HEK293 (cell line): ENCODE data around the gene HOXB9.

ENCODE experiments used
- GLI4 ChIP-seq: fragments of 450-650 bp; formaldehyde crosslinking; IDR thresholded peaks from 2 replicates; pipeline ENCODE4 v1.5.1; 2016; ENCODE audit warnings: missing biosample characterization, missing genetic modification characterization
- HOXA7 ChIP-seq: sonication (generic); formaldehyde crosslinking; IDR thresholded peaks from 2 replicates; pipeline ENCODE4 v1.8.1; 2022; ENCODE audit warnings: missing genetic modification reagents, borderline replicate concordance
- KLF1 ChIP-seq: fragments of 450-650 bp; formaldehyde crosslinking; IDR thresholded peaks from 2 replicates; pipeline ENCODE4 v1.5.1; 2016; ENCODE audit warnings: missing biosample characterization, missing genetic modification characterization
- ZIC2 ChIP-seq: fragments of 450-650 bp; formaldehyde crosslinking; IDR thresholded peaks from 2 replicates; pipeline ENCODE4 v1.5.1; 2016; ENCODE audit warnings: missing biosample characterization, missing genetic modification characterization
- ZNF2 ChIP-seq: fragments of 450-650 bp; formaldehyde crosslinking; IDR thresholded peaks from 2 replicates; pipeline ENCODE4 v1.5.1; 2016; ENCODE audit warnings: missing biosample characterization, missing genetic modification characterization
- ZNF211 ChIP-seq: fragments of 450-650 bp; formaldehyde crosslinking; IDR thresholded peaks from 2 replicates; pipeline ENCODE4 v1.5.1; 2016; ENCODE audit warnings: low read depth, missing biosample characterization, missing genetic modification characterization
- ZNF521 ChIP-seq: fragments of 450-650 bp; formaldehyde crosslinking; IDR thresholded peaks from 2 replicates; pipeline ENCODE4 v1.5.1; 2017; ENCODE audit warnings: missing biosample characterization, mild to moderate bottlenecking, missing genetic modification characterization
- ZNF529 ChIP-seq: fragments of 450-650 bp; formaldehyde crosslinking; IDR thresholded peaks from 2 replicates; pipeline ENCODE4 v1.5.1; 2017; ENCODE audit warnings: missing genetic modification characterization, missing biosample characterization; ENCODE audit not compliant: insufficient replicate concordance
- ZNF560 ChIP-seq: fragments of 450-650 bp; formaldehyde crosslinking; IDR thresholded peaks from 2 replicates; pipeline ENCODE4 v1.5.1; 2017; ENCODE audit warnings: missing biosample characterization, missing genetic modification characterization, borderline replicate concordance
- ZNF561 ChIP-seq: fragments of 450-650 bp; IDR thresholded peaks from 2 replicates; pipeline ENCODE4 v1.5.1; 2018; ENCODE audit warnings: missing biosample characterization, missing genetic modification characterization, borderline replicate concordance
- ZNF623 ChIP-seq: fragments of 450-650 bp; formaldehyde crosslinking; IDR thresholded peaks from 2 replicates; pipeline ENCODE4 v1.5.1; 2016; ENCODE audit warnings: missing biosample characterization, missing genetic modification characterization
- ZNF768 ChIP-seq: fragments of 450-650 bp; formaldehyde crosslinking; IDR thresholded peaks from 2 replicates; pipeline ENCODE4 v1.5.1; 2018; ENCODE audit warnings: missing biosample characterization, mild to moderate bottlenecking, missing genetic modification characterization
- ZSCAN23 ChIP-seq: fragments of 450-650 bp; formaldehyde crosslinking; IDR thresholded peaks from 2 replicates; pipeline ENCODE4 v1.5.1; 2016; ENCODE audit warnings: missing biosample characterization, missing genetic modification characterization
- TF ChIP-seq, protein P1 (sequence below): fragments of 450-650 bp; formaldehyde crosslinking; IDR thresholded peaks from 2 replicates; pipeline ENCODE4 v1.5.1; 2016; ENCODE audit warnings: missing biosample characterization, missing genetic modification characterization
- TF ChIP-seq, protein P2 (sequence below): fragments of 450-650 bp; formaldehyde crosslinking; IDR thresholded peaks from 2 replicates; pipeline ENCODE4 v1.5.1; 2016; ENCODE audit warnings: missing biosample characterization, missing genetic modification characterization, borderline replicate concordance
- TF ChIP-seq, protein P3 (sequence below): fragments of 450-650 bp; formaldehyde crosslinking; IDR thresholded peaks from 2 replicates; pipeline ENCODE4 v1.5.1; 2016; ENCODE audit warnings: missing biosample characterization, missing genetic modification characterization
- TF ChIP-seq, protein P4 (sequence below): fragments of 450-650 bp; formaldehyde crosslinking; IDR thresholded peaks from 2 replicates; pipeline ENCODE4 v1.5.1; 2016; ENCODE audit warnings: missing biosample characterization, missing genetic modification characterization
- TF ChIP-seq, protein P5 (sequence below): fragments of 450-650 bp; formaldehyde crosslinking; IDR thresholded peaks from 2 replicates; pipeline ENCODE4 v1.5.1; 2017; ENCODE audit warnings: missing biosample characterization, missing genetic modification characterization
- TF ChIP-seq, protein P6 (sequence below): fragments of 450-650 bp; formaldehyde crosslinking; IDR thresholded peaks from 2 replicates; pipeline ENCODE4 v1.5.1; 2017; ENCODE audit warnings: missing biosample characterization, missing genetic modification characterization
- TF ChIP-seq, protein P7 (sequence below): fragments of 450-650 bp; formaldehyde crosslinking; IDR thresholded peaks from 2 replicates; pipeline ENCODE4 v1.5.1; 2016; ENCODE audit warnings: missing biosample characterization, missing genetic modification characterization
- TF ChIP-seq, protein P8 (sequence below): fragments of 450-650 bp; formaldehyde crosslinking; IDR thresholded peaks from 2 replicates; pipeline ENCODE4 v1.5.1; 2017; ENCODE audit warnings: missing biosample characterization, missing genetic modification characterization
- TF ChIP-seq, protein P9 (sequence below): fragments of 450-650 bp; formaldehyde crosslinking; IDR thresholded peaks from 2 replicates; pipeline ENCODE4 v1.5.1; 2016; ENCODE audit warnings: missing biosample characterization, missing genetic modification characterization
- TF ChIP-seq, protein P10 (sequence below): fragments of 450-650 bp; formaldehyde crosslinking; IDR thresholded peaks from 2 replicates; pipeline ENCODE4 v1.5.1; 2016; ENCODE audit warnings: missing biosample characterization, missing genetic modification characterization

Gene HOXB9

DNA sequence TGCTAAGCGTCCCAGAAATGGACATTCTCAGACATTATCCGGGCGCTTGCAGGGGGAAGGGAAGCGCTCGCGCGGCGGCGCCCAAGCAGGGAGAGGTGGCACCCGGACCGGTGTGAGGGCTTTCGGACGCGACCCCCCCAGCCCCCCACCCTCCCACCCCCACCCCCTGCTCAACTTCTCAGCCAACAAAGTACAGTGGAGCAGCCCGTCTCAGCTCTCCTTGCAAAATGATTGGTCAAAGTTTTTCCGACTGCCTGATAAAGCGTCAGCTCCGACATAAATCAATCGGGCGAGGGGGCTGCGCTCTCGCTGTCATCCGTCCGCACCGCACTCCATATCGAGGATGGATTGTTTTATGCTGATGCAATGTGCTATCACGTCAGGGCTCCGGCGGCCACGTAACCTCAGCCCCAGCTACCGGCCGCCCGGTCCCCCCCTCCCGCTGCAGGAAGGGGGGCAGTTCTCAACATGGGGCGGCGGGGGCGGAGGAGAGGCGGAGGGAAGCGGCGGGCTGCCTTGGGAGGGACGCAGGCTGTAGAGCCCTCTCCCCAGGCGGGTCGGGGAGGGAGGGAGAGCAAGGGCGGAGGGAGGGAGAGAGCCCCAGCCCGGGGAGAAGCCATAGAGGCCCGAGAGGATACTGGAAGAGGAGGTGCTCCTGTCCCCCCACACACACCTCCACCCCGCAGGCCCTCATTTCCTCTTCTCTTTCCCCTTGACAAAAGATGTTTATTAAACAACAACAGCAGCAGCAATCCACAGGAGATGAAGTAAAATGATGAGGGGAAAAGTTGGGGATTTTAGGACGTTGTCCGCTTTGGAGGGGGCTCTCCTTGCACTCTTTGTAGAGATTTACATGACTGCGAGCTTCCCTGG is at the start of gene HOXB9 (continued):
- no peak for TF ChIP-seq ZNF521
- peak; percentile 88 for TF ChIP-seq ZNF561
- TF ChIP-seq, protein P1, sequence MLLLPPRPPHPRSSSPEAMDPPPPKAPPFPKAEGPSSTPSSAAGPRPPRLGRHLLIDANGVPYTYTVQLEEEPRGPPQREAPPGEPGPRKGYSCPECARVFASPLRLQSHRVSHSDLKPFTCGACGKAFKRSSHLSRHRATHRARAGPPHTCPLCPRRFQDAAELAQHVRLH, result peak; percentile 52; the same call in 1 of the 2 replicates
- no peak for TF ChIP-seq ZNF768 (tag by site-specific recombination)
- TF ChIP-seq, protein P2, sequence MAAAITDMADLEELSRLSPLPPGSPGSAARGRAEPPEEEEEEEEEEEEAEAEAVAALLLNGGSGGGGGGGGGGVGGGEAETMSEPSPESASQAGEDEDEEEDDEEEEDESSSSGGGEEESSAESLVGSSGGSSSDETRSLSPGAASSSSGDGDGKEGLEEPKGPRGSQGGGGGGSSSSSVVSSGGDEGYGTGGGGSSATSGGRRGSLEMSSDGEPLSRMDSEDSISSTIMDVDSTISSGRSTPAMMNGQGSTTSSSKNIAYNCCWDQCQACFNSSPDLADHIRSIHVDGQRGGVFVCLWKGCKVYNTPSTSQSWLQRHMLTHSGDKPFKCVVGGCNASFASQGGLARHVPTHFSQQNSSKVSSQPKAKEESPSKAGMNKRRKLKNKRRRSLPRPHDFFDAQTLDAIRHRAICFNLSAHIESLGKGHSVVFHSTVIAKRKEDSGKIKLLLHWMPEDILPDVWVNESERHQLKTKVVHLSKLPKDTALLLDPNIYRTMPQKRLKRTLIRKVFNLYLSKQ, result no peak
- TF ChIP-seq HOXA7 (CRISPR knock-in tag), result no peak
- TF ChIP-seq, protein P3, sequence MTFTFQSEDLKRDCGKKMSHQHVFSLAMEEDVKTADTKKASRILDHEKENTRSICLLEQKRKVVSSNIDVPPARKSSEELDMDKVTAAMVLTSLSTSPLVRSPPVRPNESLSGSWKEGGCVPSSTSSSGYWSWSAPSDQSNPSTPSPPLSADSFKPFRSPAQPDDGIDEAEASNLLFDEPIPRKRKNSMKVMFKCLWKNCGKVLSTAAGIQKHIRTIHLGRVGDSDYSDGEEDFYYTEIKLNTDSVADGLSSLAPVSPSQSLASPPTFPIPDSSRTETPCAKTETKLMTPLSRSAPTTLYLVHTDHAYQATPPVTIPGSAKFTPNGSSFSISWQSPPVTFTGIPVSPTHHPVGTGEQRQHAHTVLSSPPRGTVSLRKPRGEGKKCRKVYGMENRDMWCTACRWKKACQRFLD, result no peak
- no peak for TF ChIP-seq GLI4 (tag by site-specific recombination)
- peak; percentile 41; the same call in 1 of the 2 replicates for TF ChIP-seq ZSCAN23 (tag by site-specific recombination)
- no peak for TF ChIP-seq ZNF623 (tag by site-specific recombination)
- TF ChIP-seq, protein P4, sequence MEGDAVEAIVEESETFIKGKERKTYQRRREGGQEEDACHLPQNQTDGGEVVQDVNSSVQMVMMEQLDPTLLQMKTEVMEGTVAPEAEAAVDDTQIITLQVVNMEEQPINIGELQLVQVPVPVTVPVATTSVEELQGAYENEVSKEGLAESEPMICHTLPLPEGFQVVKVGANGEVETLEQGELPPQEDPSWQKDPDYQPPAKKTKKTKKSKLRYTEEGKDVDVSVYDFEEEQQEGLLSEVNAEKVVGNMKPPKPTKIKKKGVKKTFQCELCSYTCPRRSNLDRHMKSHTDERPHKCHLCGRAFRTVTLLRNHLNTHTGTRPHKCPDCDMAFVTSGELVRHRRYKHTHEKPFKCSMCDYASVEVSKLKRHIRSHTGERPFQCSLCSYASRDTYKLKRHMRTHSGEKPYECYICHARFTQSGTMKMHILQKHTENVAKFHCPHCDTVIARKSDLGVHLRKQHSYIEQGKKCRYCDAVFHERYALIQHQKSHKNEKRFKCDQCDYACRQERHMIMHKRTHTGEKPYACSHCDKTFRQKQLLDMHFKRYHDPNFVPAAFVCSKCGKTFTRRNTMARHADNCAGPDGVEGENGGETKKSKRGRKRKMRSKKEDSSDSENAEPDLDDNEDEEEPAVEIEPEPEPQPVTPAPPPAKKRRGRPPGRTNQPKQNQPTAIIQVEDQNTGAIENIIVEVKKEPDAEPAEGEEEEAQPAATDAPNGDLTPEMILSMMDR (tag by site-specific recombination), result no peak
- TF ChIP-seq ZNF560 (tag by site-specific recombination), result no peak
- TF ChIP-seq, protein P5, sequence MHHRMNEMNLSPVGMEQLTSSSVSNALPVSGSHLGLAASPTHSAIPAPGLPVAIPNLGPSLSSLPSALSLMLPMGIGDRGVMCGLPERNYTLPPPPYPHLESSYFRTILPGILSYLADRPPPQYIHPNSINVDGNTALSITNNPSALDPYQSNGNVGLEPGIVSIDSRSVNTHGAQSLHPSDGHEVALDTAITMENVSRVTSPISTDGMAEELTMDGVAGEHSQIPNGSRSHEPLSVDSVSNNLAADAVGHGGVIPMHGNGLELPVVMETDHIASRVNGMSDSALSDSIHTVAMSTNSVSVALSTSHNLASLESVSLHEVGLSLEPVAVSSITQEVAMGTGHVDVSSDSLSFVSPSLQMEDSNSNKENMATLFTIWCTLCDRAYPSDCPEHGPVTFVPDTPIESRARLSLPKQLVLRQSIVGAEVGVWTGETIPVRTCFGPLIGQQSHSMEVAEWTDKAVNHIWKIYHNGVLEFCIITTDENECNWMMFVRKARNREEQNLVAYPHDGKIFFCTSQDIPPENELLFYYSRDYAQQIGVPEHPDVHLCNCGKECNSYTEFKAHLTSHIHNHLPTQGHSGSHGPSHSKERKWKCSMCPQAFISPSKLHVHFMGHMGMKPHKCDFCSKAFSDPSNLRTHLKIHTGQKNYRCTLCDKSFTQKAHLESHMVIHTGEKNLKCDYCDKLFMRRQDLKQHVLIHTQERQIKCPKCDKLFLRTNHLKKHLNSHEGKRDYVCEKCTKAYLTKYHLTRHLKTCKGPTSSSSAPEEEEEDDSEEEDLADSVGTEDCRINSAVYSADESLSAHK, result peak; percentile 91
- no peak for TF ChIP-seq ZNF529 (tag by site-specific recombination)
- TF ChIP-seq ZNF211, result no peak
- TF ChIP-seq, protein P6, sequence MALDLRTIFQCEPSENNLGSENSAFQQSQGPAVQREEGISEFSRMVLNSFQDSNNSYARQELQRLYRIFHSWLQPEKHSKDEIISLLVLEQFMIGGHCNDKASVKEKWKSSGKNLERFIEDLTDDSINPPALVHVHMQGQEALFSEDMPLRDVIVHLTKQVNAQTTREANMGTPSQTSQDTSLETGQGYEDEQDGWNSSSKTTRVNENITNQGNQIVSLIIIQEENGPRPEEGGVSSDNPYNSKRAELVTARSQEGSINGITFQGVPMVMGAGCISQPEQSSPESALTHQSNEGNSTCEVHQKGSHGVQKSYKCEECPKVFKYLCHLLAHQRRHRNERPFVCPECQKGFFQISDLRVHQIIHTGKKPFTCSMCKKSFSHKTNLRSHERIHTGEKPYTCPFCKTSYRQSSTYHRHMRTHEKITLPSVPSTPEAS (tag by site-specific recombination), result no peak
- peak; percentile 86 for TF ChIP-seq KLF1 (tag by site-specific recombination)
- TF ChIP-seq, protein P7, sequence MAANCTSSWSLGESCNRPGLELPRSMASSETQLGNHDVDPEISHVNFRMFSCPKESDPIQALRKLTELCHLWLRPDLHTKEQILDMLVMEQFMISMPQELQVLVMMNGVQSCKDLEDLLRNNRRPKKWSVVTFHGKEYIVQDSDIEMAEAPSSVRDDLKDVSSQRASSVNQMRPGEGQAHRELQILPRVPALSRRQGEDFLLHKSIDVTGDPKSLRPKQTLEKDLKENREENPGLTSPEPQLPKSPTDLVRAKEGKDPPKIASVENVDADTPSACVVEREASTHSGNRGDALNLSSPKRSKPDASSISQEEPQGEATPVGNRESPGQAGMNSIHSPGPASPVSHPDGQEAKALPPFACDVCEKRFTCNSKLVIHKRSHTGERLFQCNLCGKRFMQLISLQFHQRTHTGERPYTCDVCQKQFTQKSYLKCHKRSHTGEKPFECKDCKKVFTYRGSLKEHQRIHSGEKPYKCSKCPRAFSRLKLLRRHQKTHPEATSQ (tag by site-specific recombination), result no peak
- TF ChIP-seq, protein P8, sequence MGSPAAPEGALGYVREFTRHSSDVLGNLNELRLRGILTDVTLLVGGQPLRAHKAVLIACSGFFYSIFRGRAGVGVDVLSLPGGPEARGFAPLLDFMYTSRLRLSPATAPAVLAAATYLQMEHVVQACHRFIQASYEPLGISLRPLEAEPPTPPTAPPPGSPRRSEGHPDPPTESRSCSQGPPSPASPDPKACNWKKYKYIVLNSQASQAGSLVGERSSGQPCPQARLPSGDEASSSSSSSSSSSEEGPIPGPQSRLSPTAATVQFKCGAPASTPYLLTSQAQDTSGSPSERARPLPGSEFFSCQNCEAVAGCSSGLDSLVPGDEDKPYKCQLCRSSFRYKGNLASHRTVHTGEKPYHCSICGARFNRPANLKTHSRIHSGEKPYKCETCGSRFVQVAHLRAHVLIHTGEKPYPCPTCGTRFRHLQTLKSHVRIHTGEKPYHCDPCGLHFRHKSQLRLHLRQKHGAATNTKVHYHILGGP (tag by site-specific recombination), result no peak
- TF ChIP-seq, protein P9, sequence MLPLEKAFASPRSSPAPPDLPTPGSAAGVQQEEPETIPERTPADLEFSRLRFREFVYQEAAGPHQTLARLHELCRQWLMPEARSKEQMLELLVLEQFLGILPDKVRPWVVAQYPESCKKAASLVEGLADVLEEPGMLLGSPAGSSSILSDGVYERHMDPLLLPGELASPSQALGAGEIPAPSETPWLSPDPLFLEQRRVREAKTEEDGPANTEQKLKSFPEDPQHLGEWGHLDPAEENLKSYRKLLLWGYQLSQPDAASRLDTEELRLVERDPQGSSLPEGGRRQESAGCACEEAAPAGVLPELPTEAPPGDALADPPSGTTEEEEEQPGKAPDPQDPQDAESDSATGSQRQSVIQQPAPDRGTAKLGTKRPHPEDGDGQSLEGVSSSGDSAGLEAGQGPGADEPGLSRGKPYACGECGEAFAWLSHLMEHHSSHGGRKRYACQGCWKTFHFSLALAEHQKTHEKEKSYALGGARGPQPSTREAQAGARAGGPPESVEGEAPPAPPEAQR, result peak; percentile 62; the same call in 1 of the 2 replicates
- peak; percentile 94 for TF ChIP-seq ZIC2 (tag by site-specific recombination)
- TF ChIP-seq, protein P10, sequence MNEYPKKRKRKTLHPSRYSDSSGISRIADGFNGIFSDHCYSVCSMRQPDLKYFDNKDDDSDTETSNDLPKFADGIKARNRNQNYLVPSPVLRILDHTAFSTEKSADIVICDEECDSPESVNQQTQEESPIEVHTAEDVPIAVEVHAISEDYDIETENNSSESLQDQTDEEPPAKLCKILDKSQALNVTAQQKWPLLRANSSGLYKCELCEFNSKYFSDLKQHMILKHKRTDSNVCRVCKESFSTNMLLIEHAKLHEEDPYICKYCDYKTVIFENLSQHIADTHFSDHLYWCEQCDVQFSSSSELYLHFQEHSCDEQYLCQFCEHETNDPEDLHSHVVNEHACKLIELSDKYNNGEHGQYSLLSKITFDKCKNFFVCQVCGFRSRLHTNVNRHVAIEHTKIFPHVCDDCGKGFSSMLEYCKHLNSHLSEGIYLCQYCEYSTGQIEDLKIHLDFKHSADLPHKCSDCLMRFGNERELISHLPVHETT (tag by site-specific recombination), result peak; percentile 79; the same call in 1 of the 2 replicates
- TF ChIP-seq ZNF2, result peak; percentile 24; the same call in 1 of the 2 replicates
